H9 (cell line): ENCODE measurements around the gene P2RY14. TPM values are rescaled to one million over a fixed set of nuclear protein-coding genes. Genes with fewer than 3 reads are reported as not detected.

ENCODE experiments used
- DNase-seq: peaks from one replicate; pipeline ENCODE4 v3.0.0-alpha.2; 2017
- H2AFZ ChIP-seq: one replicate; pipeline ENCODE4 v1.6.1; 2013; ENCODE audit warnings: mild to moderate bottlenecking, low read length, control low read depth, moderate library complexity
- H2AK5ac ChIP-seq: 2 replicates; pipeline ENCODE4 v1.6.1; 2013; ENCODE audit warnings: low read length, control low read depth, mixed read lengths; ENCODE audit not compliant: insufficient read length
- H2BK120ac ChIP-seq: one replicate; pipeline ENCODE4 v1.6.1; 2013; ENCODE audit warnings: low read depth, mild to moderate bottlenecking, low read length, control low read depth, inconsistent platforms; ENCODE audit not compliant: poor library complexity, severe bottlenecking
- H2BK12ac ChIP-seq: 2 replicates; pipeline ENCODE4 v1.6.1; 2013; ENCODE audit warnings: low read length, control low read depth, mixed read lengths, low read depth; ENCODE audit not compliant: insufficient read length
- H2BK15ac ChIP-seq: 2 replicates; pipeline ENCODE4 v1.6.1; 2013; ENCODE audit warnings: low read depth, low read length, control low read depth
- H2BK20ac ChIP-seq: one replicate; pipeline ENCODE4 v1.6.1; 2013; ENCODE audit warnings: low read depth, mild to moderate bottlenecking, low read length, control low read depth, inconsistent platforms; ENCODE audit not compliant: poor library complexity, severe bottlenecking
- H2BK5ac ChIP-seq: 2 replicates; pipeline ENCODE4 v1.6.1; 2013; ENCODE audit warnings: low read length, control low read depth, mixed read lengths; ENCODE audit not compliant: insufficient read length
- H3K14ac ChIP-seq: 2 replicates; pipeline ENCODE4 v1.6.1; 2013; ENCODE audit warnings: low read length, control low read depth; ENCODE audit not compliant: insufficient read depth
- H3K18ac ChIP-seq: 2 replicates; pipeline ENCODE4 v1.6.1; 2013; ENCODE audit warnings: low read depth, mild to moderate bottlenecking, mixed read lengths, low read length, control low read depth; ENCODE audit not compliant: insufficient read length
- H3K23ac ChIP-seq: 2 replicates; pipeline ENCODE4 v1.6.1; 2013; ENCODE audit warnings: low read length, control low read depth, mixed read lengths, low read depth; ENCODE audit not compliant: insufficient read length
- H3K23me2 ChIP-seq: 2 replicates; pipeline ENCODE4 v1.6.1; 2013; ENCODE audit warnings: low read depth, mild to moderate bottlenecking, mixed read lengths, low read length, control low read depth; ENCODE audit not compliant: insufficient read length, poor library complexity, severe bottlenecking
- H3K27ac ChIP-seq: 2 replicates; pipeline ENCODE4 v1.5.1; 2013; ENCODE audit warnings: low read length, control low read depth, mixed read lengths, low read depth; ENCODE audit not compliant: insufficient read length
- H3K27me3 ChIP-seq: 2 replicates; pipeline ENCODE4 v1.6.1; 2013; ENCODE audit warnings: low read length, control low read depth, inconsistent platforms; ENCODE audit not compliant: insufficient read depth
- H3K4ac ChIP-seq: 2 replicates; pipeline ENCODE4 v1.6.1; 2013; ENCODE audit warnings: low read depth, mild to moderate bottlenecking, control low read depth, inconsistent platforms, low read length, moderate library complexity
- H3K4me1 ChIP-seq: 2 replicates; pipeline ENCODE4 v1.6.1; 2013; ENCODE audit warnings: low read length, control low read depth, inconsistent platforms; ENCODE audit not compliant: insufficient read depth
- H3K4me2 ChIP-seq: 2 replicates; pipeline ENCODE4 v1.6.1; 2013; ENCODE audit warnings: low read length, control low read depth, mixed read lengths; ENCODE audit not compliant: insufficient read length, insufficient read depth
- H3K56ac ChIP-seq: 2 replicates; pipeline ENCODE4 v1.6.1; 2013; ENCODE audit warnings: low read depth, mild to moderate bottlenecking, mixed read lengths, low read length, control low read depth; ENCODE audit not compliant: insufficient read length
- H3K79me1 ChIP-seq: 2 replicates; pipeline ENCODE4 v1.6.1; 2013; ENCODE audit warnings: low read depth, mild to moderate bottlenecking, moderate library complexity, low read length, control low read depth, inconsistent platforms; ENCODE audit not compliant: insufficient read depth, poor library complexity, severe bottlenecking
- H3K79me2 ChIP-seq: 2 replicates; pipeline ENCODE4 v1.6.1; 2013; ENCODE audit warnings: low read length, control low read depth, inconsistent platforms; ENCODE audit not compliant: insufficient read depth
- H3K9ac ChIP-seq: 2 replicates; pipeline ENCODE4 v1.6.1; 2013; ENCODE audit warnings: low read length, control low read depth, mixed read lengths; ENCODE audit not compliant: insufficient read length; ENCODE audit errors: extremely low read depth
- H3K9me3 ChIP-seq: one replicate; pipeline ENCODE4 v1.6.1; 2013; ENCODE audit warnings: low read depth, low read length, inconsistent platforms; ENCODE audit not compliant: control insufficient read depth
- H3T11ph ChIP-seq: one replicate; pipeline ENCODE4 v1.6.1; 2013; ENCODE audit warnings: mild to moderate bottlenecking, low read length, control low read depth, inconsistent platforms
- H4K20me1 ChIP-seq: one replicate; pipeline ENCODE4 v1.6.1; 2013; ENCODE audit not compliant: control insufficient read depth, insufficient read length, insufficient read depth
- H4K5ac ChIP-seq: 2 replicates; pipeline ENCODE4 v1.6.1; 2013; ENCODE audit warnings: low read depth, mild to moderate bottlenecking, mixed read lengths, low read length, control low read depth; ENCODE audit not compliant: insufficient read length
- H4K8ac ChIP-seq: replicated peaks from 2 replicates; pipeline ENCODE4 v1.6.1; 2013; ENCODE audit warnings: low read length, control low read depth, mixed read lengths, low read depth; ENCODE audit not compliant: insufficient read length
- H4K91ac ChIP-seq: 2 replicates; pipeline ENCODE4 v1.6.1; 2013; ENCODE audit warnings: low read depth, mild to moderate bottlenecking, moderate library complexity, mixed read lengths, low read length, control low read depth; ENCODE audit not compliant: insufficient read length
- H3K27ac Mint-ChIP-seq, 3 experiments: 2 replicates in 2 of 3; 3 replicates in 1 of 3; pipeline ENCODE4 v1.8.0; 2020 to 2021; ENCODE audit warnings: mixed read lengths in 3 of 3, mild to moderate bottlenecking in 1 of 3, moderate library complexity in 1 of 3
- H3K27me3 Mint-ChIP-seq: 2 replicates; pipeline ENCODE4 v1.8.0; 2021; ENCODE audit warnings: low read depth, mild to moderate bottlenecking, moderate library complexity, mixed read lengths
- H3K36me3 Mint-ChIP-seq, 3 experiments: 2 replicates in 2 of 3; 3 replicates in 1 of 3; pipeline ENCODE4 v1.8.0; 2020 to 2021; ENCODE audit warnings: low read depth in 3 of 3, mixed read lengths in 3 of 3; ENCODE audit not compliant: insufficient read depth in 1 of 3
- H3K4me1 Mint-ChIP-seq, 2 experiments: 2 replicates each; pipeline ENCODE4 v1.8.0; 2020; ENCODE audit warnings: mixed read lengths in 2 of 2
- H3K4me3 Mint-ChIP-seq, 2 experiments: 2 replicates in 1 of 2; 3 replicates in 1 of 2; pipeline ENCODE4 v1.8.0; 2020 to 2021; ENCODE audit warnings: mild to moderate bottlenecking in 2 of 2, mixed read lengths in 2 of 2, moderate library complexity in 1 of 2
- H3K9me3 Mint-ChIP-seq, 2 experiments: 2 replicates in 1 of 2; 3 replicates in 1 of 2; pipeline ENCODE4 v1.8.0; 2020; ENCODE audit warnings: mild to moderate bottlenecking in 2 of 2, mixed read lengths in 2 of 2, moderate library complexity in 1 of 2
- CTCF ChIP-seq: fragments of 200-600 bp; sonication (generic); conservative IDR thresholded peaks from 3 replicates; pipeline ENCODE4 v1.8.0; 2021; ENCODE audit warnings: antibody characterized with exemption, mild to moderate bottlenecking
- whole genome bisulfite sequencing: extraction: QIAGEN DNeasy Blood & Tissue Kit; methylation state at CpG from one replicate; pipeline ENCODE4 v1.1.7; 2013; ENCODE audit warnings: missing lambda C conversion rate, low lambda C conversion rate, mixed read lengths; ENCODE audit not compliant: insufficient read length; ENCODE audit errors: extremely low coverage; 5-methylcytosine and 5-hydroxymethylcytosine counted together
- total RNA-seq: library from RNA; stranded (reverse); gene quantifications from 2 replicates; pipeline ENCODE4 v1.2.1, GENCODE V29; 2021

Gene P2RY14
- total RNA-seq, 1 experiment from 2014 or later, result not detected

- Mint-ChIP-seq H3K27ac (no peak overlapping the region; a peak in 1 of 7 replicates), H3K36me3 (peaks cover 0 to 8% (median 6%) of the 10 kb centered on the region in 3 experiments; a peak in 5 of 7 replicates), H3K27me3 (no peaks in the 10 kb centered on the region), H3K4me1 (no peaks in the 10 kb centered on the region), H3K4me3 (no peak overlapping the region), H3K9me3 (no peaks in the 10 kb centered on the region)
- Histone ChIP-seq H3K27ac (no peak overlapping the region), H4K5ac (no peak overlapping the region), H2AK5ac (no peak overlapping the region), H3K14ac (no peak overlapping the region), H2BK120ac (no peak overlapping the region), H2BK5ac (no peak overlapping the region), H2BK20ac (no peak overlapping the region), H2AFZ (no peak overlapping the region), H3K27me3 (no peaks in the 10 kb centered on the region), H3K79me1 (no peaks in the 10 kb centered on the region), H2BK12ac (no peak overlapping the region), H2BK15ac (no peak overlapping the region), H3K79me2 (no peaks in the 10 kb centered on the region), H3K18ac (no peak overlapping the region), H3T11ph (no peak overlapping the region), H3K23me2 (no peaks in the 10 kb centered on the region), H3K4me1 (no peaks in the 10 kb centered on the region), H3K4ac (no peak overlapping the region), H3K9me3 (no peaks in the 10 kb centered on the region), H4K8ac (no peak overlapping the region), H3K23ac (no peak overlapping the region), H3K9ac (no peak overlapping the region), H4K91ac (no peak overlapping the region), H4K20me1 (no peaks in the 10 kb centered on the region), H3K4me2 (no peak overlapping the region), H3K56ac (no peak overlapping the region)
- DNase-seq, result no peak
- TF ChIP-seq CTCF, result no peak
- whole genome bisulfite sequencing, result no CpG with 5 or more reads among the region's 6 CpGs
Observed at GRCh38 chr3:151197981-151198767, 80.2 kb downstream of the P2RY14 start.
